HepG2 (cell line): ENCODE results near the gene PSMG1. TPM values are rescaled to one million over a fixed set of nuclear protein-coding genes. Genes with fewer than 3 reads are reported as not detected.
A peak's percentile ranks its signal among the peaks of the same experiment; 100 is the strongest.

ENCODE experiments used
- ATAC-seq: fragments of 200-7000 bp; cut with Tn5 transposase; 3 replicates; pipeline ENCODE4 v1.9.1; 2020; ENCODE audit warnings: mild to moderate bottlenecking, moderate library complexity
- BruUV-seq: library from RNA; stranded (reverse); fragments of 400-500 nt; replicated peaks from 2 replicates; lab custom pipeline; 2021; lab: Mats Ljungman, UMichigan
- CTCF ChIA-PET: fragments of 300-600 bp; formaldehyde crosslinking; extraction: SDS; loops from one replicate; lab custom pipeline; 2021; ENCODE audit warnings: low total read pairs, inconsistent platforms, low intra/inter-chr PET ratio; lab: Yijun Ruan, JAX
- POLR2A ChIA-PET: fragments of 350-600 bp; sonication (Branson Sonifier 250); formaldehyde crosslinking; loops from one replicate; lab custom pipeline; 2020; ENCODE audit warnings: antibody characterized with exemption, inconsistent platforms; lab: Yijun Ruan, JAX
- DNase-seq: peaks from one replicate; pipeline ENCODE4 v3.0.0-alpha.2; 2015; ENCODE audit warnings: low spot score
- FAIRE-seq: peaks from 3 replicates; lab custom pipeline; 2011; peaks lifted over from hg19 to GRCh38; lab: Jason Lieb, UNC
- H2AFZ ChIP-seq: one replicate; pipeline ENCODE4 v1.6.1; 2011; ENCODE audit warnings: low read length, inconsistent platforms
- H3K27ac ChIP-seq: fragments of 300-600 bp; 3 replicates; pipeline ENCODE4 v1.8.0; 2011; ENCODE audit warnings: mixed run types, mild to moderate bottlenecking, mixed read lengths, low read length, inconsistent platforms; ENCODE audit not compliant: insufficient read depth; ENCODE audit errors: extremely low read length
- H3K27me3 ChIP-seq, 2 experiments: fragments of 200-600 bp in 1 of 2; 2 replicates in 1 of 2; 3 replicates in 1 of 2; pipeline versions ENCODE4 v1.6.0 to v1.8.0; 2011; ENCODE audit warnings: low read length in 2 of 2, mild to moderate bottlenecking in 2 of 2, moderate library complexity in 2 of 2, inconsistent platforms in 1 of 2; ENCODE audit not compliant: insufficient read depth in 2 of 2, control insufficient read depth in 1 of 2
- H3K36me3 ChIP-seq, 2 experiments: fragments of 200-600 bp in 1 of 2; replicated peaks in 1 of 2; 2 replicates in 1 of 2; 3 replicates in 1 of 2; pipeline versions ENCODE4 v1.5.1 to v1.8.0; 2011; ENCODE audit warnings: low read length in 2 of 2, inconsistent platforms in 1 of 2; ENCODE audit not compliant: insufficient read depth in 2 of 2, control insufficient read depth in 1 of 2
- H3K4me1 ChIP-seq: 2 replicates; pipeline ENCODE4 v1.5.1; 2012; ENCODE audit warnings: low read length, inconsistent platforms; ENCODE audit not compliant: insufficient read depth
- H3K4me2 ChIP-seq: 2 replicates; pipeline ENCODE4 v1.6.0; 2011; ENCODE audit warnings: low read depth, low read length, inconsistent platforms
- H3K4me3 ChIP-seq, 3 experiments: fragments of 200-600 bp in 1 of 3; sonication (generic), shearing (Covaris generic) in 1 of 3; replicated peaks in 1 of 3; 2 replicates each; pipeline ENCODE4 v1.5.1; 2011 to 2016; ENCODE audit warnings: low read length in 3 of 3, inconsistent platforms in 2 of 3, low read depth in 2 of 3, mild to moderate bottlenecking in 2 of 3, control low read depth in 1 of 3, mixed read lengths in 1 of 3; ENCODE audit not compliant: insufficient read depth in 1 of 3
- H3K79me2 ChIP-seq: one replicate; pipeline ENCODE4 v1.6.1; 2011; ENCODE audit warnings: low read length, inconsistent platforms; ENCODE audit not compliant: insufficient read depth
- H3K9ac ChIP-seq: 2 replicates; pipeline ENCODE4 v1.6.0; 2011; ENCODE audit warnings: mild to moderate bottlenecking, low read depth, low read length, inconsistent platforms; ENCODE audit not compliant: insufficient read depth
- H3K9me3 ChIP-seq: 2 replicates; pipeline ENCODE4 v1.5.1; 2012; ENCODE audit warnings: mild to moderate bottlenecking, low read length
- H4K20me1 ChIP-seq: 2 replicates; pipeline ENCODE4 v1.6.0; 2011; ENCODE audit warnings: inconsistent platforms, mild to moderate bottlenecking, low read length, moderate library complexity; ENCODE audit not compliant: insufficient read depth
- ATRX ChIP-seq: sonication (generic); formaldehyde crosslinking; IDR thresholded peaks from 2 replicates; pipeline ENCODE4 v1.4.0; 2020; ENCODE audit warnings: missing genetic modification reagents, borderline replicate concordance
- STAG1 ChIP-seq: sonication (generic); formaldehyde crosslinking; IDR thresholded peaks from 2 replicates; pipeline ENCODE4 v1.4.0; 2020; ENCODE audit warnings: missing genetic modification reagents
- ZNF275 ChIP-seq: sonication (generic); formaldehyde crosslinking; IDR thresholded peaks from 2 replicates; pipeline ENCODE4 v1.8.0; 2022; ENCODE audit warnings: missing genetic modification reagents, mild to moderate bottlenecking, inconsistent platforms, borderline replicate concordance
- ZNF562 ChIP-seq: sonication (generic); formaldehyde crosslinking; IDR thresholded peaks from 2 replicates; pipeline ENCODE4 v1.8.0; 2022; ENCODE audit warnings: missing genetic modification reagents, borderline replicate concordance
- WGBS: methylation state at CpG from one replicate; pipeline ENCODE4 v1.1.6; 2017; ENCODE audit warnings: low lambda C conversion rate; 5-methylcytosine and 5-hydroxymethylcytosine counted together
- in situ Hi-C: cut with HindIII; loops from 2 replicates; pipeline ENCODE4 v1.10.0; 2017; ENCODE audit warnings: low pct_unique_long_range_greater_than_20kb; ENCODE audit not compliant: extremely low pct_ligation_motif_present
- intact Hi-C: fragments of 100-400 bp; cut with micrococcal nuclease; formaldehyde crosslinking; loops from one replicate; pipeline ENCODE4 v1.10.0; 2022; ENCODE audit not compliant: unreplicated experiment
- polyA plus RNA-seq, 8 experiments: library from polyadenylated mRNA; depleted of rRNA in 3 of 8; stranded (reverse) in 7 of 8; unstranded in 1 of 8; fragments of >200 nt; fragmentation: Illumina TruSeq in 4 of 8; extraction: Trizol in 4 of 8; gene quantifications; 2 replicates each; pipeline versions ENCODE4 v1.2.1 to v1.2.3, GENCODE V29; 2011 to 2016; ENCODE audit warnings: low read depth in 4 of 8, missing spikeins in 1 of 8, mixed read lengths in 1 of 8; ENCODE audit not compliant: insufficient read depth in 1 of 8
- total RNA-seq, 5 experiments: library from RNA; depleted of rRNA; stranded (reverse); fragments of >200 nt; fragmentation: Illumina TruSeq; extraction: Trizol; gene quantifications; 2 replicates each; pipeline ENCODE4 v1.2.3, GENCODE V29; 2016; ENCODE audit warnings: low read depth in 1 of 5
- TF ChIP-seq, protein P1 (sequence below): sonication (generic); formaldehyde crosslinking; conservative IDR thresholded peaks from 2 replicates; pipeline ENCODE4 v1.8.1; 2023; ENCODE audit warnings: missing genetic modification reagents

PSMG1 gene
- total and polyA plus RNA-seq, 2 of the 13 experiments (the other 11 are each of a cell fraction or from before 2014, with no cell fraction given) = 63.6 to 173 TPM

GRCh38 chr21:39175154-39175553, 8.1 kb downstream of the PSMG1 start:
- Histone ChIP-seq H3K27me3 (no peaks in the 10 kb centered on the region), H3K27ac (no peak overlapping the region), H3K4me2 (no peak overlapping the region), H3K36me3 (peaks cover 13 to 70% of the 10 kb centered on the region in 2 experiments), H3K9ac (no peak overlapping the region), H3K4me1 (peaks cover 4% of the 10 kb centered on the region), H3K9me3 (no peaks in the 10 kb centered on the region), H4K20me1 (peaks cover 4% of the 10 kb centered on the region; the same call in 1 of the 2 replicates), H3K79me2 (peaks cover 12% of the 10 kb centered on the region), H2AFZ (no peak overlapping the region), H3K4me3 (no peak overlapping the region)
- 97% methylated on average over 4 of the region's 4 CpGs for WGBS
- ChIA-PET POLR2A (no interaction called here), CTCF (no interaction called here)
- no peak for ATAC-seq
- no peak for DNase-seq
- no peak for FAIRE-seq
- BruUV-seq = no TSS peak
- TF ChIP-seq STAG1 (CRISPR knock-in tag) = peak; percentile 22
- TF ChIP-seq, protein P1, sequence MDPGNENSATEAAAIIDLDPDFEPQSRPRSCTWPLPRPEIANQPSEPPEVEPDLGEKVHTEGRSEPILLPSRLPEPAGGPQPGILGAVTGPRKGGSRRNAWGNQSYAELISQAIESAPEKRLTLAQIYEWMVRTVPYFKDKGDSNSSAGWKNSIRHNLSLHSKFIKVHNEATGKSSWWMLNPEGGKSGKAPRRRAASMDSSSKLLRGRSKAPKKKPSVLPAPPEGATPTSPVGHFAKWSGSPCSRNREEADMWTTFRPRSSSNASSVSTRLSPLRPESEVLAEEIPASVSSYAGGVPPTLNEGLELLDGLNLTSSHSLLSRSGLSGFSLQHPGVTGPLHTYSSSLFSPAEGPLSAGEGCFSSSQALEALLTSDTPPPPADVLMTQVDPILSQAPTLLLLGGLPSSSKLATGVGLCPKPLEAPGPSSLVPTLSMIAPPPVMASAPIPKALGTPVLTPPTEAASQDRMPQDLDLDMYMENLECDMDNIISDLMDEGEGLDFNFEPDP = no peak
- TF ChIP-seq ATRX = no peak
- in situ Hi-C loops (no loop called here), intact Hi-C loops (no loop called here)

- WGBS = 97% methylated on average over 3 of the region's 3 CpGs
- Histone ChIP-seq H4K20me1 (0 out of 2 replicates have a peak, but pooled peaks cover 4% of the 10 kb centered on the region), H3K4me1 (no peaks in the 10 kb centered on the region), H3K9me3 (no peaks in the 10 kb centered on the region), H3K4me2 (no peak overlapping the region), H3K4me3 (no peak overlapping the region), H3K27me3 (no peaks in the 10 kb centered on the region), H3K36me3 (peaks cover 15 to 60% of the 10 kb centered on the region in 2 experiments), H3K79me2 (peaks cover 7% of the 10 kb centered on the region), H3K9ac (no peak overlapping the region), H3K27ac (no peak overlapping the region), H2AFZ (no peak overlapping the region)
- DNase-seq = no peak
- intact Hi-C loops = no loop called here
- POLR2A ChIA-PET = interaction anchor here (0.8 to 1.9 kb wide), 2 partner anchors 9 to 10 kb away, joined by 3 to 5 read pairs; partner anchors contain the start of gene PSMG1
- no peak for ATAC-seq
- TF ChIP-seq ZNF275 (CRISPR knock-in tag) = no peak
- no peak for TF ChIP-seq ZNF562 (CRISPR knock-in tag)
- BruUV-seq = no TSS peak
- CTCF ChIA-PET = no interaction called here
- in situ Hi-C loops = no loop called here
- FAIRE-seq = no peak
These were observed 9.3 kb downstream of the PSMG1 start for GRCh38 chr21:39173716-39174680.
